Fibroblast of mammary gland (primary cell): ENCODE results near the gene STAB1.

Source experiments
- DNase-seq: peaks from one replicate; pipeline ENCODE4 v3.0.0-alpha.2; 2010; ENCODE audit warnings: low read depth
- H3K4me3 ChIP-seq: 2 replicates; pipeline ENCODE4 v1.5.1; 2011; ENCODE audit warnings: low read depth, mild to moderate bottlenecking, low read length, moderate library complexity; ENCODE audit not compliant: control insufficient read depth
- CTCF ChIP-seq: conservative IDR thresholded peaks from 2 replicates; pipeline ENCODE4 v1.5.1; 2011; ENCODE audit warnings: low read depth, low read length, inconsistent platforms; ENCODE audit not compliant: control insufficient read depth, insufficient read depth

Gene STAB1

GRCh38 chr3:52501046-52501445 is 5.9 kb downstream of the STAB1 start:
- no peak overlapping the region for H3K4me3 ChIP-seq
- no peak for TF ChIP-seq CTCF
- DNase-seq = no peak

- no peak for DNase-seq
- H3K4me3 ChIP-seq = no peak overlapping the region
- no peak for TF ChIP-seq CTCF
Observed at GRCh38 chr3:52502001-52502400, 6.9 kb downstream of the STAB1 start.

- no peak for DNase-seq
- no peak overlapping the region for H3K4me3 ChIP-seq
- no peak for TF ChIP-seq CTCF
Observed at GRCh38 chr3:52502808-52503350, 7.7 kb downstream of the STAB1 start.

GRCh38 chr3:52503788-52504424 is 8.8 kb downstream of the STAB1 start:
- no peak for TF ChIP-seq CTCF
- no peak for DNase-seq

GRCh38 chr3:52504977-52505376 is 9.8 kb downstream of the STAB1 start:
- TF ChIP-seq CTCF = no peak
- no peak overlapping the region for H3K4me3 ChIP-seq
- no peak for DNase-seq

More at GRCh38 chr3:52503788-52504424, 8.8 kb downstream of the STAB1 start:
- H3K4me3 ChIP-seq = no peak overlapping the region

- H3K4me3 ChIP-seq = no peak overlapping the region
- TF ChIP-seq CTCF = no peak
Observed at GRCh38 chr3:52506266-52506966, 11.3 kb downstream of the STAB1 start.

More at GRCh38 chr3:52506266-52506966, 11.3 kb downstream of the STAB1 start:
- DNase-seq = no peak
